DOHH2 (cell line): ENCODE measurements around the gene N4BP2L2.

Experiments used
- H3F3A ChIP-seq: fragments of 200-600 bp; sonication (generic), shearing (Covaris generic); 2 replicates; pipeline ENCODE4 v1.6.0; 2016; ENCODE audit warnings: antibody characterized with exemption, mild to moderate bottlenecking; ENCODE audit not compliant: control insufficient read depth, insufficient read depth
- H3K27ac ChIP-seq: fragments of 200-600 bp; sonication (generic); 2 replicates; pipeline ENCODE4 v1.5.1; 2014; ENCODE audit warnings: low read depth, mild to moderate bottlenecking, low read length, moderate library complexity
- H3K27me3 ChIP-seq: fragments of 200-600 bp; sonication (generic); 2 replicates; pipeline ENCODE4 v1.6.1; 2014; ENCODE audit warnings: mild to moderate bottlenecking, low read length, mixed read lengths; ENCODE audit not compliant: control insufficient read depth
- H3K36me3 ChIP-seq: fragments of 200-600 bp; sonication (generic); 2 replicates; pipeline ENCODE4 v1.6.1; 2014; ENCODE audit warnings: mild to moderate bottlenecking, low read length, moderate library complexity, mixed read lengths; ENCODE audit not compliant: control insufficient read depth
- H3K4me1 ChIP-seq: fragments of 200-600 bp; sonication (generic); 2 replicates; pipeline ENCODE4 v1.6.1; 2014; ENCODE audit warnings: mild to moderate bottlenecking, low read length, mixed read lengths; ENCODE audit not compliant: control insufficient read depth
- H3K4me2 ChIP-seq: fragments of 200-600 bp; sonication (generic); 2 replicates; pipeline ENCODE4 v1.6.0; 2014; ENCODE audit warnings: mild to moderate bottlenecking, low read length, moderate library complexity
- H3K4me3 ChIP-seq: fragments of 200-600 bp; sonication (generic); 2 replicates; pipeline ENCODE4 v1.5.1; 2014; ENCODE audit warnings: mild to moderate bottlenecking, low read length, mixed read lengths
- H3K79me2 ChIP-seq: fragments of 200-600 bp; sonication (generic); 2 replicates; pipeline ENCODE4 v1.6.1; 2014; ENCODE audit warnings: mild to moderate bottlenecking, low read length, mixed read lengths; ENCODE audit not compliant: control insufficient read depth
- H3K9me2 ChIP-seq: fragments of 200-600 bp; sonication (generic); replicated peaks from 2 replicates; pipeline ENCODE4 v1.6.1; 2014; ENCODE audit warnings: mild to moderate bottlenecking, low read length, mixed read lengths; ENCODE audit not compliant: control insufficient read depth
- H3K9me3 ChIP-seq: fragments of 200-600 bp; sonication (generic); 2 replicates; pipeline ENCODE4 v1.6.1; 2014; ENCODE audit warnings: antibody characterized with exemption, low read length, mixed read lengths; ENCODE audit not compliant: control insufficient read depth, insufficient read depth
- H4K20me1 ChIP-seq: fragments of 200-600 bp; sonication (generic); 2 replicates; pipeline ENCODE4 v1.6.0; 2014; ENCODE audit warnings: low read depth, mild to moderate bottlenecking, antibody characterized with exemption, low read length, moderate library complexity; ENCODE audit not compliant: control insufficient read depth, insufficient read depth
- CTCF ChIP-seq: fragments of 200-600 bp; sonication (generic); IDR thresholded peaks from one replicate; pipeline ENCODE4 v1.5.1; 2014; ENCODE audit warnings: antibody characterized with exemption, mild to moderate bottlenecking, low read depth, low read length; ENCODE audit not compliant: poor library complexity, severe bottlenecking
- EZH2phosphoT487 ChIP-seq: fragments of 200-600 bp; sonication (generic); IDR thresholded peaks from 2 replicates; pipeline ENCODE4 v1.6.1; 2017; ENCODE audit warnings: borderline replicate concordance, mild to moderate bottlenecking, antibody characterized with exemption, low read length, moderate library complexity, mixed read lengths

Gene N4BP2L2

DNA sequence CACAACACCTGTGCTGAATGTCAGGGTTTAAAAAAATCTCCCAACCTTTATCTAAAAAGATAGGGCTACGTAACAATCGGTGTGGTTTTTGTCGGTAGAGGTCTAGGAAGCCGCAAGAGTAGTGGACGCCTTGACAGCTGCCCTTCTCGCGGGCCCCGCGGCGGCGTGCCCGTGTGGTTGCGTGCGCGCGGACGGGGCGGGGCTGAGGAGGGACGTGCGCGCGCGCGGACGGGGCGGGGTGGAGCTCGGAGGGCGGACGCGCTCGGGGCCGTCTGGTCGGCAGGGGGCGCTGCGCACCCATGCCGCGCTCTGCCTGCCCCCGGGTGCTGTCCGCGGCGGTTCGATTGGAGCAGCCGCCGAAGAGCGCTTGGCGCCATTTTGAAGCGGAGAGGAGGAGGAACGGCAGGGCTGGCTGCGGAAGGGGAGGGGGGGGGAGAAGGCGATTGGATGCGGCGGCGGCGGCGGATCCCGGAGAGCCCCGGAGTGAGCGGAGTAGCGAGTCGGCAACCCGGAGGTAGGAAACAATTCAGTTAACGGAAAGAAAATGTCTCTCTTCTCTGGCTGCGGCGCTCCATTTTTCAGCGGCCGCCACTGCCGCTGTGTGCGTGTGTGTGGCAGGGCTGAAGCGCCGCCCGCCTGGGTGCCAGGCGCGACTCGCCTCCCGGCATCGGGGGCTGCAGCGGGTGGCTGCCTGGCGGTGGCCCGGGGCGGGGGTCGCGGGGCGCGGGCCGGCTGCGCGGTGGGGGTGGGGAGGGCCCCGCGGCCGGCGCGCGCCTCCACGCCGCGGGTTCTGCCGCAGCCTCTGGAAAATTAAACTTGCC, 47.7 kb upstream of the N4BP2L2 start, which contains the start of gene PDS5B:
Gene PDS5B, plus strand, starts transcription at position 373 of the 821 bp plus-strand sequence. CDS start 62,321 bp downstream, outside the sequence.
- no peaks in the 10 kb centered on the region for H3K9me3 ChIP-seq
- no peaks in the 10 kb centered on the region for H3F3A ChIP-seq
- peaks cover 43% of the 10 kb centered on the region for H3K79me2 ChIP-seq
- no peaks in the 10 kb centered on the region for H3K27me3 ChIP-seq
- H3K4me1 ChIP-seq = peaks cover 28% of the 10 kb centered on the region
- H3K27ac ChIP-seq = peak within 1 kb of the TSS; percentile 77
- H3K4me2 ChIP-seq = peak within 1 kb of the TSS; percentile 91
- no peak for TF ChIP-seq EZH2phosphoT487
- TF ChIP-seq CTCF = peak; percentile 80
- H3K9me2 ChIP-seq = no peaks in the 10 kb centered on the region
- peaks cover 6% of the 10 kb centered on the region; the same call in 1 of the 2 replicates for H3K36me3 ChIP-seq
- peaks cover 18% of the 10 kb centered on the region for H4K20me1 ChIP-seq
- H3K4me3 ChIP-seq = peak within 1 kb of the TSS; percentile 89

GRCh38 chr13:32585550-32586079, 47.0 kb upstream of the N4BP2L2 start:
- Histone ChIP-seq H3K27ac (no peak overlapping the region), H3K27me3 (no peaks in the 10 kb centered on the region), H3K4me3 (peak overlapping the region; percentile 73), H3F3A (no peaks in the 10 kb centered on the region), H3K79me2 (peaks cover 36% of the 10 kb centered on the region), H3K9me2 (no peaks in the 10 kb centered on the region), H3K4me1 (peaks cover 28% of the 10 kb centered on the region), H4K20me1 (peaks cover 18% of the 10 kb centered on the region), H3K4me2 (peak overlapping the region; percentile 91), H3K36me3 (peaks cover 6% of the 10 kb centered on the region; the same call in 1 of the 2 replicates), H3K9me3 (no peaks in the 10 kb centered on the region)
- no peak for TF ChIP-seq EZH2phosphoT487
- no peak for TF ChIP-seq CTCF

GRCh38 chr13:32582991-32583390, 44.4 kb upstream of the N4BP2L2 start:
- H3K4me2 ChIP-seq = no peak overlapping the region
- H3K36me3 ChIP-seq = peaks cover 6% of the 10 kb centered on the region; the same call in 1 of the 2 replicates
- H3K27ac ChIP-seq = no peak overlapping the region
- H3K79me2 ChIP-seq = peaks cover 10% of the 10 kb centered on the region
- H3K9me3 ChIP-seq = peaks cover 2% of the 10 kb centered on the region; the same call in 1 of the 2 replicates
- peaks cover 8% of the 10 kb centered on the region for H3K4me1 ChIP-seq
- peaks cover 5% of the 10 kb centered on the region; the same call in 1 of the 2 replicates for H4K20me1 ChIP-seq
- no peak for TF ChIP-seq EZH2phosphoT487
- no peak for TF ChIP-seq CTCF
- H3K27me3 ChIP-seq = no peaks in the 10 kb centered on the region
- H3K9me2 ChIP-seq = no peaks in the 10 kb centered on the region
- H3K4me3 ChIP-seq = no peak overlapping the region
- H3F3A ChIP-seq = no peaks in the 10 kb centered on the region
